ENCODE results near the gene FBXL13. TPM values are rescaled to one million over a fixed set of nuclear protein-coding genes. Genes with fewer than 3 reads are reported as not detected.

Gene FBXL13
- total and polyA plus RNA-seq, 10 of the 15 experiments (the other 5 are each of a cell fraction or from before 2014, with no cell fraction given), result 0.08 to 0.95 (median 0.28) TPM; not detected in 2

GRCh38 chr7:102935450-102936115 lies 139.0 kb downstream of the FBXL13 start:
- no peak overlapping the region for H3K9ac ChIP-seq (ENCODE audit: control insufficient read depth, insufficient read depth, low read length)
- ChIA-PET POLR2A (no interaction called here), RAD21 (ENCODE audit: unreplicated experiment) (no interaction called here), CTCF (no interaction called here), SMC1A (ENCODE audit: uncharacterized antibody, unreplicated experiment) (no interaction called here)
- H3K27me3 ChIP-seq (replicated peaks in 1 of 2; ENCODE audit: control insufficient read depth in 2 of 2, insufficient read depth in 2 of 2, low read length in 1 of 2), result peaks cover 0 to 1% of the 10 kb centered on the region in 2 experiments; a peak in 2 of 4 replicates
- no peaks in the 10 kb centered on the region for H3K79me2 ChIP-seq (ENCODE audit: control insufficient read depth, insufficient read depth, low read length)
- in situ Hi-C loops (cut with MboI) (no loop called here), intact Hi-C loops (cut with micrococcal nuclease; ENCODE audit: unreplicated experiment) (no loop called here)
- no peaks in the 10 kb centered on the region for H3K9me3 ChIP-seq (replicated peaks; ENCODE audit: control insufficient read depth, insufficient read depth, low read length)
- TF ChIP-seq KDM1A (IDR thresholded peaks at IDR 0.05; ENCODE audit: borderline replicate concordance) (no peak), ZBTB33 (IDR thresholded peaks at IDR 0.05) (no peak), FOXK2 (IDR thresholded peaks at IDR 0.05) (no peak)
- 20% methylated on average over 6 of the region's 6 CpGs for WGBS (ENCODE audit: insufficient coverage, insufficient replicate concordance, low lambda C conversion rate, missing lambda C conversion rate)
- BruUV-seq (replicated peaks), result no TSS peak
- no peak overlapping the region for H2AFZ ChIP-seq (ENCODE audit: control insufficient read depth, low read depth, low read length)
- no peaks in the 10 kb centered on the region for H3K36me3 ChIP-seq (ENCODE audit: control insufficient read depth in 2 of 2, insufficient read depth in 2 of 2, low read length in 1 of 2)
- ATAC-seq (no peak), FAIRE-seq (no peak), DNase-seq (ENCODE audit: low read depth, low spot score) (no peak)
- H3K4me1 ChIP-seq (ENCODE audit: control insufficient read depth, insufficient read depth, low read length), result no peaks in the 10 kb centered on the region
- H3K4me2 ChIP-seq (ENCODE audit: control insufficient read depth, insufficient read depth), result no peak overlapping the region
- no peaks in the 10 kb centered on the region for H4K20me1 ChIP-seq (ENCODE audit: control insufficient read depth, insufficient read depth)
- no peak overlapping the region for H3K4me3 ChIP-seq
- H3K27ac ChIP-seq (ENCODE audit: control insufficient read depth, insufficient read depth), result no peak overlapping the region

- Histone ChIP-seq H3K79me2 (ENCODE audit: control insufficient read depth, insufficient read depth, low read length) (no peaks in the 10 kb centered on the region), H3K4me2 (ENCODE audit: control insufficient read depth, insufficient read depth) (no peak overlapping the region), H3K9me3 (replicated peaks; ENCODE audit: control insufficient read depth, insufficient read depth, low read length) (no peaks in the 10 kb centered on the region), H2AFZ (ENCODE audit: control insufficient read depth, low read depth, low read length) (no peak overlapping the region), H3K27ac (ENCODE audit: control insufficient read depth, insufficient read depth) (no peak overlapping the region), H3K9ac (ENCODE audit: control insufficient read depth, insufficient read depth, low read length) (no peak overlapping the region), H3K4me1 (ENCODE audit: control insufficient read depth, insufficient read depth, low read length) (no peaks in the 10 kb centered on the region), H3K27me3 (replicated peaks in 1 of 2; ENCODE audit: control insufficient read depth in 2 of 2, insufficient read depth in 2 of 2, low read length in 1 of 2) (peaks cover 0 to 3% of the 10 kb centered on the region in 2 experiments; a peak in 2 of 4 replicates), H3K4me3 (no peak overlapping the region), H3K36me3 (ENCODE audit: control insufficient read depth in 2 of 2, insufficient read depth in 2 of 2, low read length in 1 of 2) (no peaks in the 10 kb centered on the region), H4K20me1 (ENCODE audit: control insufficient read depth, insufficient read depth) (no peaks in the 10 kb centered on the region)
- DNase-seq (ENCODE audit: low read depth, low spot score) (no peak), FAIRE-seq (no peak), ATAC-seq (no peak)
- intact Hi-C loops (cut with micrococcal nuclease; ENCODE audit: unreplicated experiment) (no loop called here), in situ Hi-C loops (cut with MboI) (no loop called here)
- BruUV-seq (replicated peaks), result no TSS peak
- WGBS (ENCODE audit: insufficient coverage, insufficient replicate concordance, low lambda C conversion rate, missing lambda C conversion rate), result 37% methylated on average over 3 of the region's 3 CpGs
- ChIA-PET POLR2A (no interaction called here), RAD21 (ENCODE audit: unreplicated experiment) (no interaction called here), CTCF (no interaction called here), SMC1A (ENCODE audit: uncharacterized antibody, unreplicated experiment) (no interaction called here)
- TF ChIP-seq SREBF1 (IDR thresholded peaks at IDR 0.05; ENCODE audit: low read length), result no peak
- TF ChIP-seq CBX5 (IDR thresholded peaks at IDR 0.05; ENCODE audit: low read depth), result no peak
- TF ChIP-seq ETV6 (conservative IDR thresholded peaks at IDR 0.05 in 1 of 2, IDR thresholded peaks at IDR 0.05 in 1 of 2; ENCODE audit: borderline replicate concordance in 1 of 2, low read depth in 1 of 2), result no peak
- no peak for TF ChIP-seq ZSCAN29 (IDR thresholded peaks at IDR 0.05)
- no peak for TF ChIP-seq EGR1 (IDR thresholded peaks at IDR 0.05; ENCODE audit: borderline replicate concordance in 1 of 2, low read depth in 2 of 2, low read length in 2 of 2)
- TF ChIP-seq YBX1 (IDR thresholded peaks at IDR 0.05), result no peak
- no peak for TF ChIP-seq CREB1 (IDR thresholded peaks at IDR 0.05; ENCODE audit: low read depth)
- no peak for TF ChIP-seq PKNOX1 (IDR thresholded peaks at IDR 0.05)
- no peak for TF ChIP-seq WRNIP1 (IDR thresholded peaks at IDR 0.05; ENCODE audit: borderline replicate concordance, low read depth, low read length)
- no peak for TF ChIP-seq SMC3 (IDR thresholded peaks at IDR 0.05; ENCODE audit: borderline replicate concordance, low read length)
- no peak for TF ChIP-seq RAD21 (IDR thresholded peaks at IDR 0.05; ENCODE audit: insufficient read depth, low read depth, low read length)
- no peak for TF ChIP-seq HDAC6 (IDR thresholded peaks at IDR 0.05; ENCODE audit: unreplicated experiment)
- no peak for TF ChIP-seq PAX8 (IDR thresholded peaks at IDR 0.05)
Observed at GRCh38 chr7:102934701-102935100, 139.9 kb downstream of the FBXL13 start.

All from GM12878 (cell line).